AG04450 (cell line): ENCODE results near the gene SUFU. TPM values are rescaled to one million over a fixed set of nuclear protein-coding genes. Genes with fewer than 3 reads are reported as not detected.

Experiments
- CTCF ChIA-PET: fragments of 300-600, 350-600 bp; formaldehyde crosslinking; extraction: SDS; loops from one replicate; lab custom pipeline; 2022; ENCODE audit warnings: antibody characterized with exemption, inconsistent platforms; lab: Charles Lee
- POLR2A ChIA-PET: fragments of 350-600 bp; formaldehyde crosslinking; extraction: SDS; loops from one replicate; lab custom pipeline; 2021; ENCODE audit warnings: antibody characterized with exemption, inconsistent platforms; lab: Yijun Ruan, JAX
- DNase-seq: peaks from one replicate; pipeline ENCODE4 v3.0.0-alpha.2; 2011; ENCODE audit warnings: low read depth, low spot score
- H3K27ac ChIP-seq: one replicate; pipeline ENCODE4 v1.5.1; 2012; ENCODE audit warnings: low read depth, low read length, control low read depth
- H3K27me3 ChIP-seq: one replicate; pipeline ENCODE4 v1.6.0; 2012; ENCODE audit warnings: low read length; ENCODE audit not compliant: control insufficient read depth, insufficient read depth
- H3K4me3 ChIP-seq: 2 replicates; pipeline ENCODE4 v1.5.1; 2011; ENCODE audit warnings: mild to moderate bottlenecking, low read depth, low read length, control low read depth
- H3K9me3 ChIP-seq: 2 replicates; pipeline ENCODE4 v1.5.1; 2012; ENCODE audit warnings: low read length; ENCODE audit not compliant: control insufficient read depth, insufficient read depth
- polyA plus RNA-seq: library from polyadenylated mRNA; depleted of rRNA; stranded (reverse); fragments of >200 nt; gene quantifications from 2 replicates; pipeline ENCODE4 v1.2.3, GENCODE V29; 2011
- TF ChIP-seq, protein P1 (sequence below): IDR thresholded peaks from 2 replicates; pipeline ENCODE4 v1.5.1; 2011; ENCODE audit warnings: low read depth, low read length, control low read depth, inconsistent platforms

Gene SUFU
- polyA plus RNA-seq, 1 experiment, result 11.0 TPM

DNA sequence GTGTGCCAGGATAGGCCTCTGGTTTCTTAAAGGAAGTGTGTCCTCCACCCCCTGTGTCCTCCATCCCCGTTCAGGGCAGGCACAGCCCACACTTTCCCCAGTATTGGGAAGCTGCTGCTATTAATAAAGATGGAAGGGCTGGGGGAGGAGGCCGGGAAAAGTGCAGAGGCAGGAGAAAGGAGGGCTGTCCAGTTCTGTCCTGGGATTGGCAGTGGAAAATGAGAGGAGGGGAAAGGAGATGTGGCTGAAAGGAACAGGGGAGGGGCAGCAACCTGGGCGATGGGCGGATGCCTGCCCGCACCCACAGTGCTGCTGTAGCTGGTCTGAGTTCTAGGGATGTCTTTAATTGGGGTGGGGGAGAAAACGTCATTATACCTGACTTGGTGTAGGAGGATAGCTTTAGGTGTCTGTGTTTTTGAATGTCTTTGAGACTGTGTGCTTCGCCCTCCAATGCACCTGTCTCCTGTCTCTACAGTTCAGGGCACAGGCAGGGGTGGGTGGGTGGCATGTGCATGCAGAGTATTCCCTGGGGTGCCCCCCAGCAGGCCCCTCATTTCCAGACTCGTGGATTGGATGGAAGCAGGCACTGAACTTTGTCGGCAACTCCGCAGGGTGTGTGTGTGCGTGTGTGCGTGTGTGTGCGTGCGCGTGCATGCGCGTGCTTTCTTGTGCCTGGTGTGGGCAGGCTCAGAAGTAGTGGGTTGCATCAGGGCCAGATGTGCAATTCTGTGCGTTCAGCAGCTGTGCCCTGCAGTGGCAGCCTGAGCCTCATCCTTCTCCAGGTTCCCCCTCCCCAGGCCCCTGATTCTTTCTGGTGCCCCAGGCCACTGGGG is 143.1 kb downstream of the SUFU start:
- TF ChIP-seq, protein P1, sequence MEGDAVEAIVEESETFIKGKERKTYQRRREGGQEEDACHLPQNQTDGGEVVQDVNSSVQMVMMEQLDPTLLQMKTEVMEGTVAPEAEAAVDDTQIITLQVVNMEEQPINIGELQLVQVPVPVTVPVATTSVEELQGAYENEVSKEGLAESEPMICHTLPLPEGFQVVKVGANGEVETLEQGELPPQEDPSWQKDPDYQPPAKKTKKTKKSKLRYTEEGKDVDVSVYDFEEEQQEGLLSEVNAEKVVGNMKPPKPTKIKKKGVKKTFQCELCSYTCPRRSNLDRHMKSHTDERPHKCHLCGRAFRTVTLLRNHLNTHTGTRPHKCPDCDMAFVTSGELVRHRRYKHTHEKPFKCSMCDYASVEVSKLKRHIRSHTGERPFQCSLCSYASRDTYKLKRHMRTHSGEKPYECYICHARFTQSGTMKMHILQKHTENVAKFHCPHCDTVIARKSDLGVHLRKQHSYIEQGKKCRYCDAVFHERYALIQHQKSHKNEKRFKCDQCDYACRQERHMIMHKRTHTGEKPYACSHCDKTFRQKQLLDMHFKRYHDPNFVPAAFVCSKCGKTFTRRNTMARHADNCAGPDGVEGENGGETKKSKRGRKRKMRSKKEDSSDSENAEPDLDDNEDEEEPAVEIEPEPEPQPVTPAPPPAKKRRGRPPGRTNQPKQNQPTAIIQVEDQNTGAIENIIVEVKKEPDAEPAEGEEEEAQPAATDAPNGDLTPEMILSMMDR, result no peak
- Histone ChIP-seq H3K4me3 (peak overlapping the region; percentile 74), H3K27me3 (no peaks in the 10 kb centered on the region), H3K27ac (peak overlapping the region; percentile 97), H3K9me3 (no peaks in the 10 kb centered on the region; the same call in 1 of the 2 replicates)
- CTCF ChIA-PET, result interaction anchor here (0.7 kb wide), 1 partner anchor 33 kb away, joined by 4 read pairs; no protein-coding TSS in a partner anchor
- POLR2A ChIA-PET, result interaction anchor here (0.5 to 3.1 kb wide), 14 partner anchors 10 to 142 kb away, joined by 3 to 44 read pairs (median 5); partner anchors contain the start of gene SUFU
- DNase-seq, result no peak

DNA sequence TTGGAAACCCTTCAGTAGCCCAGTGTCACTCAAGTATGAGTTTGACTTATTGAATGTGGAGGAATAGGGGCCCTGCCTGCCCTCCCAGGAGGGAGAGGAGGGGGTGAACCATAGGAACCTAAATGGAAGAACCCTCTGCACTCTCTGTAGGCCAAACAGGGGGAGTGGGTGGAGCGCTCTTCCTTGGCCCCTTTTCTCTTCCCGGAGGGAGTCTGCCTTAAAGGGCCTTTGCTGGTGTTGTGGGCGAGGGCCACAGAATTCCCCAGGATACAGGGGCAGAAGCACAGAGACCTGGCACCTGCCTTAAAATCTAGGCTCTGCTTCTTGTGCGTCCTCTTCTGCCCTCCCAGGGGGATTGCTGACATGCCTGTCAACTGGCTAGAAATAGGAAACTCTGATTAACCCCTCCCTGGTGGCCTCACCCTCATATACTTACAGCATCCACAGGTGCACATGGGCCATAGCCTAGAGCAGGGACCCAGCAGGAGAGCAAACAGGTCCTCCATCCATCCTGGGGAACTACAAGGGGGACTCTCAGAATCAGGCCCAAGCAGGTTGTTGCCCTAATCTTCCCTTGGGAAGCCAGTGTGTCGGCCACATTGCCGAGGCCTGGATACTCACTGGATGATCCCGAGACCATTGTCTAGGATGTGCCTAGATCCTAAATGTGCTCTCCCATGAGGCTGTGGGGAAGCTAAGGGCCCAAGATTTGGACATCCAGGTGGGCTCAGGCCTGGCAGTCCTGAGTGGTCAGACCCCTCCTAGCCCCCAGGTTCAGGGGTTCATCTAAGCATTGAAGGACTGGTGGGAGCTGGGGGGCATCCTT is 143.9 kb downstream of the SUFU start:
- Histone ChIP-seq H3K9me3 (no peaks in the 10 kb centered on the region; the same call in 1 of the 2 replicates), H3K4me3 (peak overlapping the region; percentile 74), H3K27me3 (no peaks in the 10 kb centered on the region), H3K27ac (peak overlapping the region; percentile 52)
- TF ChIP-seq, protein P1, result no peak
- ChIA-PET CTCF (no interaction called here), POLR2A (interaction anchor here (1.4 to 2.5 kb wide), 2 partner anchors 30 to 43 kb away, joined by 5 to 10 read pairs; no protein-coding TSS in a partner anchor)
- DNase-seq, result no peak

DNA sequence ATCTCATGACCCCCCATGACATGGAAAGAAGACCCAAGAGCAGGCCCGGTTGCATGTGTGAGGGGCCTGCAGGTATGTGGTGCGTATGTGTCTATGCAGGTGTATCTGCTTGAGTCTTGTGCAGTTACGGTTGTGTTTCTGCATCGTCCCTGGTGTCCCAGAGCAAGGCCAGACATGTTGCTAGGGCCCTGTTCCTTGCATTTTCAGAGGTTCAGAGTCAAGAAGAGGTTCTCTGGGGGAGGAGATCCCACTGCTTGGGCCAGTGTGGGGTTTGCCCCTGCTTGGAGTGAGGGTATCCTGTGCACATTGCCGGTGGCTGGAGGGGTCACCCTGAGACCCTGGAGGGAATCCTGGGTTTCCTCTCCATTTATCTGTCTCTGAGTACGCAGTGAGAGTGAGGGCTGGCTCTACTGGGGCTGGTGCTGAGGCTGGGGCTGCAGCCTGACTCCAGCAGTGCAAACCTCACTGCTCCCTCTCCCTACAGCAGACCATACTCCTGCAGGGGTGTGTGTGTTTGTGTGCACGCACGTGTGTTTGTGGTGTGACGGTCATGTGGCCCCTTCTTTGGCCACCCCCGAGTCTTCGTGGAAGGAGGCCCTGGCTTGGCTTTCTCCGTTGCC is 144.6 kb downstream of the SUFU start:
- Histone ChIP-seq H3K4me3 (peak overlapping the region; percentile 74), H3K27ac (peak overlapping the region; percentile 39), H3K27me3 (no peaks in the 10 kb centered on the region), H3K9me3 (no peaks in the 10 kb centered on the region; the same call in 1 of the 2 replicates)
- TF ChIP-seq, protein P1, result no peak
- ChIA-PET POLR2A (no interaction called here), CTCF (no interaction called here)
- DNase-seq, result no peak

DNA sequence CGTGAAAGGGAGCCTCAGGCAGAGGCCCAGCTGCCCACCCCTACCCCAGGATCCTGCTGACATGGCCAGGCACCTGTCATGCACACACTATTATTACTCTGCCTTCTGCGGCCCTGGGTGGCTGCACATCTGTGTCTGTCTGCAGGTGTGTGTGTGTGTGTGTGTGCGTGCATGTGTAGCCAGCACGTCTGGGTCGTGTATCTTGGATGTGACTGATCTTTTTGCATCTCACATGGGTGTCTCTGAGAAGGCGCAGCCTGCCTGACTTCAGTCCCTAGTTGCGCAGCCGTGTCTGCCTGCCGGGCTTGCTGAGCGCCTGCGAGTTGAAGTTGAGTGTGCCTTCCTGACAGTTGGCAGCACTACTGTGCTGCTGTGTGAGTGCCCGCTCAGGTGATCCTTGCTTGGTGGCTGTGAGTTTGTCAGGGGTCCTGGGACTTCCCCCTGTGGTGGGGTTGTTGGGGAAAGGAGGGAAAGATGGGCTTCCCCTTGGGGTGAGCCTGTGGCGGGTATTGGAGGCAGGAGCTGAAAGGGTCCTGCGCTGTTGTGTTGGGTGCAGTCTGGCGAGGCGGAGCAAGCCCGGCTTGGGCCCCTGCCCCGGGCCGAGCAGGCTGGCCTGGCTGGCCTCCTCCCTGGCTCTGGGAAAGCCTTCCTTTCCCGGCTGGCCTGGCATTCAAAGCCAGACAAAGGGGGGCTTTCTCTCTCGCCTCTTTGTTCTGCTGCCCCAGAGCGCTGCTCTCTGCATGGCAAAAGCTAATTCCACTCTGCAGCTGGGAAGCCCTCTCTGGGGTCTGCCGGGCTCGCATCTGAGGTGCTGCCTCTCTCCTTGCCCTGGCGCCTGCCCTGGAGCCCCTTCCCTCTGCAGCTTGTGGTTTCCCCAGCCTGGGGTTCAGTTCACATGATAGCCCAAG is 145.4 kb downstream of the SUFU start:
- ChIA-PET POLR2A (no interaction called here), CTCF (interaction anchor here (1.1 to 1.4 kb wide), 2 partner anchors 17 to 65 kb away, joined by 3 read pairs; no protein-coding TSS in a partner anchor)
- H3K4me3 ChIP-seq, result peak overlapping the region; percentile 74
- no peaks in the 10 kb centered on the region; the same call in 1 of the 2 replicates for H3K9me3 ChIP-seq
- H3K27ac ChIP-seq, result no peak overlapping the region
- H3K27me3 ChIP-seq, result no peaks in the 10 kb centered on the region
- DNase-seq, result no peak
- TF ChIP-seq, protein P1, result no peak
